ENCODE results near the gene MYOG. TPM values are rescaled to one million over a fixed set of nuclear protein-coding genes. Genes with fewer than 3 reads are reported as not detected.

Gene MYOG
- total RNA-seq, 2 experiments from 2014 or later, result not detected

GRCh38 chr1:203072002-203072602 is 13.7 kb downstream of the MYOG start:
- POLR2A ChIA-PET, result no interaction called here
- no peaks in the 10 kb centered on the region for H3K9me3 Mint-ChIP-seq
- H3K4me1 Mint-ChIP-seq (ENCODE audit: low read depth), result peaks cover 4% of the 10 kb centered on the region
- CTCF ChIA-PET, result no interaction called here
- no peak for TF ChIP-seq CTCF (IDR thresholded peaks at IDR 0.05)
- DNase-seq (no peak), ATAC-seq (no peak)
- peaks cover 24% of the 10 kb centered on the region for H3K27me3 Mint-ChIP-seq
- H3K27ac Mint-ChIP-seq, result no peak overlapping the region
- peaks cover 11% of the 10 kb centered on the region for H3K36me3 Mint-ChIP-seq (ENCODE audit: low read depth)
- intact Hi-C loops (cut with micrococcal nuclease), result no loop called here
- H3K4me3 Mint-ChIP-seq, result no peak overlapping the region

GRCh38 chr1:203069030-203069747 is 16.6 kb downstream of the MYOG start:
- no peak overlapping the region for H3K27ac Mint-ChIP-seq
- no peak for TF ChIP-seq CTCF (IDR thresholded peaks at IDR 0.05)
- ATAC-seq (no peak), DNase-seq (no peak)
- ChIA-PET CTCF (interaction anchor here (1.0 to 2.4 kb wide), 2 partner anchors 16 to 29 kb away, joined by 4 to 12 read pairs; no protein-coding TSS in a partner anchor), POLR2A (no interaction called here)
- H3K9me3 Mint-ChIP-seq, result no peaks in the 10 kb centered on the region
- intact Hi-C loops (cut with micrococcal nuclease), result no loop called here
- H3K4me1 Mint-ChIP-seq (ENCODE audit: low read depth), result no peaks in the 10 kb centered on the region
- H3K27me3 Mint-ChIP-seq, result peaks cover 6% of the 10 kb centered on the region
- peaks cover 4% of the 10 kb centered on the region for H3K36me3 Mint-ChIP-seq (ENCODE audit: low read depth)
- no peak overlapping the region for H3K4me3 Mint-ChIP-seq

GRCh38 chr1:203066965-203067364 is 18.8 kb downstream of the MYOG start:
- intact Hi-C loops (cut with micrococcal nuclease), result no loop called here
- POLR2A ChIA-PET, result interaction anchor here (1.4 to 1.6 kb wide), 2 partner anchors 11 to 22 kb away, joined by 4 to 5 read pairs; no protein-coding TSS in a partner anchor
- Mint-ChIP-seq H3K4me3 (no peak overlapping the region), H3K27me3 (no peaks in the 10 kb centered on the region), H3K9me3 (no peaks in the 10 kb centered on the region), H3K4me1 (ENCODE audit: low read depth) (no peaks in the 10 kb centered on the region), H3K36me3 (ENCODE audit: low read depth) (peaks cover 4% of the 10 kb centered on the region), H3K27ac (no peak overlapping the region)
- ATAC-seq (no peak), DNase-seq (no peak)
- CTCF ChIA-PET, result interaction anchor here (1.8 to 2.2 kb wide), 3 partner anchors 27 to 149 kb away, joined by 4 to 11 read pairs (median 5); no protein-coding TSS in a partner anchor
- no peak for TF ChIP-seq CTCF (IDR thresholded peaks at IDR 0.05)

- H3K9me3 Mint-ChIP-seq, result no peaks in the 10 kb centered on the region
- POLR2A ChIA-PET, result interaction anchor here (0.9 to 1.6 kb wide), 3 partner anchors 10 to 23 kb away, joined by 3 to 5 read pairs (median 4); no protein-coding TSS in a partner anchor
- no peak overlapping the region for H3K4me3 Mint-ChIP-seq
- TF ChIP-seq CTCF (IDR thresholded peaks at IDR 0.05), result no peak
- H3K27ac Mint-ChIP-seq, result no peak overlapping the region
- intact Hi-C loops (cut with micrococcal nuclease), result no loop called here
- no peak for ATAC-seq
- H3K27me3 Mint-ChIP-seq, result no peaks in the 10 kb centered on the region
- DNase-seq, result no peak
- H3K36me3 Mint-ChIP-seq (ENCODE audit: low read depth), result peaks cover 6% of the 10 kb centered on the region
- CTCF ChIA-PET, result interaction anchor here (0.6 to 2.2 kb wide), 4 partner anchors 26 to 150 kb away, joined by 3 to 11 read pairs (median 4); no protein-coding TSS in a partner anchor
- H3K4me1 Mint-ChIP-seq (ENCODE audit: low read depth), result no peaks in the 10 kb centered on the region
These were observed 19.8 kb downstream of the MYOG start for GRCh38 chr1:203065986-203066385.

DNA sequence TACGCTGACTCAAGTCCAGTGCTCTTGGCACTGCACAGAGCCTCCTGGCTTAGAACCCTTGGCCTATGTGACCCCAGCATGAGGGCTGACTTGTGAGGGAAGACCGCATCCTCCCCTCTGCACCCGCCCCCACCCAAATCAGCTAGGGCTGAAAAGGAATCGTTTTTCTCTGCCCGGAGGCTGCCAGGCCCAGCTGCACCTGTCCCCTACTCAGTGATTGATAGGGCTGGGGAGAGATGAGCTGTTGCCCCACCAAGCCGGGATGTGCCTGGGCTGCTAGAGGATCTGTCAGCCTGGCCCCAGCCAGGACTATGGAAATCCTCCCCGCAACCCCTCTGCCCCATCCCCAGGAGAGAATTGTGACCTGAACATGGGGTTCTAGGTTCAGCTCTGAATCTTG is 20.6 kb downstream of the MYOG start:
- peaks cover 9% of the 10 kb centered on the region for H3K36me3 Mint-ChIP-seq (ENCODE audit: low read depth)
- TF ChIP-seq CTCF (IDR thresholded peaks at IDR 0.05), result no peak
- intact Hi-C loops (cut with micrococcal nuclease), result no loop called here
- ChIA-PET CTCF (interaction anchor here (1.0 to 2.3 kb wide), 3 partner anchors 24 to 151 kb away, joined by 5 to 8 read pairs (median 5); no protein-coding TSS in a partner anchor), POLR2A (interaction anchor here (0.9 to 1.6 kb wide), 2 partner anchors 9 to 23 kb away, joined by 3 to 5 read pairs; no protein-coding TSS in a partner anchor)
- no peak for ATAC-seq
- no peak overlapping the region for H3K4me3 Mint-ChIP-seq
- H3K27ac Mint-ChIP-seq, result no peak overlapping the region
- no peaks in the 10 kb centered on the region for H3K9me3 Mint-ChIP-seq
- H3K4me1 Mint-ChIP-seq (ENCODE audit: low read depth), result no peaks in the 10 kb centered on the region
- no peak for DNase-seq
- H3K27me3 Mint-ChIP-seq, result no peaks in the 10 kb centered on the region
